ENCODE data around the gene RPP30. TPM values are rescaled to one million over a fixed set of nuclear protein-coding genes. Genes with fewer than 3 reads are reported as not detected.
A peak's percentile ranks its signal among the peaks of the same experiment; 100 is the strongest.

RPP30 gene
- total and polyA plus RNA-seq, 2 experiments from 2014 or later: 89.7 to 142 TPM

- TF ChIP-seq CTCF (conservative IDR thresholded peaks at IDR 0.05; ENCODE audit: low read depth in 2 of 2): no peak
- TF ChIP-seq POLR2AphosphoS5 (IDR thresholded peaks at IDR 0.05; ENCODE audit: low read depth): no peak
- no peak for TF ChIP-seq STAT1 (IDR thresholded peaks at IDR 0.05; ENCODE audit: unreplicated experiment)
- no peak for TF ChIP-seq ETS1 (IDR thresholded peaks at IDR 0.05)
- TF ChIP-seq REST (IDR thresholded peaks at IDR 0.05; ENCODE audit: unreplicated experiment): no peak
Observed at GRCh38 chr10:90917968-90918318, 46.2 kb downstream of the RPP30 start (continued).

- no peaks in the 10 kb centered on the region for H3K4me1 ChIP-seq (ENCODE audit: insufficient read depth)
- Mint-ChIP-seq H3K9me3 (peaks cover 3% of the 10 kb centered on the region; the same call in 1 of the 3 replicates), H3K27ac (no peak overlapping the region), H3K4me1 (no peaks in the 10 kb centered on the region; the same call in 2 of the 3 replicates), H3K4me3 (no peak overlapping the region), H3K27me3 (ENCODE audit: insufficient read depth, low read depth, poor library complexity) (peaks cover 99% of the 10 kb centered on the region), H3K36me3 (ENCODE audit: low read depth) (no peaks in the 10 kb centered on the region)
- H2AFZ ChIP-seq: no peak overlapping the region
- H3K27ac ChIP-seq (ENCODE audit: low read depth): no peak overlapping the region
- H4K20me1 ChIP-seq (replicated peaks; ENCODE audit: insufficient read depth): peaks cover 29% of the 10 kb centered on the region
- H3K4me2 ChIP-seq: no peak overlapping the region
- H3K9me2 ChIP-seq (ENCODE audit: insufficient read depth): no peaks in the 10 kb centered on the region
- H3K79me2 ChIP-seq (replicated peaks; ENCODE audit: insufficient read depth): no peaks in the 10 kb centered on the region
- peaks cover 100% of the 10 kb centered on the region for H3K27me3 ChIP-seq (ENCODE audit: insufficient read depth)
- DNase-seq (ENCODE audit: low spot score) (peak; percentile 25), ATAC-seq (peak; percentile 21; the same call in 1 of the 3 replicates)
- no peak for TF ChIP-seq NANOG (IDR thresholded peaks at IDR 0.05; ENCODE audit: borderline replicate concordance)
- TF ChIP-seq EZH2 (IDR thresholded peaks at IDR 0.05; ENCODE audit: low read depth, unreplicated experiment): peak; percentile 37
- H3F3A ChIP-seq (replicated peaks; ENCODE audit: low read depth): no peaks in the 10 kb centered on the region; the same call in 1 of the 2 replicates
- H3K36me3 ChIP-seq (ENCODE audit: insufficient read depth): no peaks in the 10 kb centered on the region
- no peak overlapping the region for H3K4me3 ChIP-seq
Observed at GRCh38 chr10:90919683-90920574, 48.2 kb downstream of the RPP30 start.

Data from GM23338 (cell line).